GM12891 (cell line): ENCODE results near the gene WDHD1.

ENCODE experiments used
- DNase-seq: peaks from one replicate; pipeline ENCODE4 v3.0.0; 2011; ENCODE audit warnings: low spot score; ENCODE audit not compliant: insufficient read length
- FAIRE-seq: peaks from 2 replicates; lab custom pipeline; 2011; peaks lifted over from hg19 to GRCh38; lab: Jason Lieb, UNC
- PAX5 ChIP-seq: IDR thresholded peaks from 2 replicates; pipeline ENCODE4 v1.6.1; 2011; ENCODE audit warnings: low read length, moderate library complexity, mild to moderate bottlenecking; ENCODE audit not compliant: insufficient read depth, severe bottlenecking
- POLR2A ChIP-seq: IDR thresholded peaks from 2 replicates; pipeline ENCODE4 v1.6.1; 2011; ENCODE audit warnings: low read depth, low read length, control low read depth
- POLR2AphosphoS5 ChIP-seq: IDR thresholded peaks from 2 replicates; pipeline ENCODE4 v1.6.1; 2011; ENCODE audit warnings: low read depth, low read length, control low read depth
- POU2F2 ChIP-seq: IDR thresholded peaks from 2 replicates; pipeline ENCODE4 v1.6.1; 2011; ENCODE audit warnings: low read depth, mild to moderate bottlenecking, control low read depth, low read length, moderate library complexity
- SPI1 ChIP-seq: IDR thresholded peaks from 2 replicates; pipeline ENCODE4 v1.6.1; 2011; ENCODE audit warnings: low read depth, low read length, control low read depth
- TAF1 ChIP-seq: IDR thresholded peaks from 2 replicates; pipeline ENCODE4 v1.6.1; 2011; ENCODE audit warnings: low read depth, low read length, control low read depth

WDHD1 gene

GRCh38 chr14:54894995-54895394, 131.9 kb downstream of the WDHD1 start:
- FAIRE-seq (no peak), DNase-seq (no peak)
- TF ChIP-seq POU2F2 (no peak), SPI1 (no peak), PAX5 (no peak), POLR2A (no peak), POLR2AphosphoS5 (no peak), TAF1 (no peak)

GRCh38 chr14:54893151-54893760, 133.6 kb downstream of the WDHD1 start:
- TF ChIP-seq PAX5 = no peak
- no peak for TF ChIP-seq SPI1
- TF ChIP-seq POU2F2 = no peak
- no peak for TF ChIP-seq POLR2A
- no peak for TF ChIP-seq POLR2AphosphoS5
- TF ChIP-seq TAF1 = no peak
- no peak for DNase-seq
- FAIRE-seq = peak; percentile 40

DNA sequence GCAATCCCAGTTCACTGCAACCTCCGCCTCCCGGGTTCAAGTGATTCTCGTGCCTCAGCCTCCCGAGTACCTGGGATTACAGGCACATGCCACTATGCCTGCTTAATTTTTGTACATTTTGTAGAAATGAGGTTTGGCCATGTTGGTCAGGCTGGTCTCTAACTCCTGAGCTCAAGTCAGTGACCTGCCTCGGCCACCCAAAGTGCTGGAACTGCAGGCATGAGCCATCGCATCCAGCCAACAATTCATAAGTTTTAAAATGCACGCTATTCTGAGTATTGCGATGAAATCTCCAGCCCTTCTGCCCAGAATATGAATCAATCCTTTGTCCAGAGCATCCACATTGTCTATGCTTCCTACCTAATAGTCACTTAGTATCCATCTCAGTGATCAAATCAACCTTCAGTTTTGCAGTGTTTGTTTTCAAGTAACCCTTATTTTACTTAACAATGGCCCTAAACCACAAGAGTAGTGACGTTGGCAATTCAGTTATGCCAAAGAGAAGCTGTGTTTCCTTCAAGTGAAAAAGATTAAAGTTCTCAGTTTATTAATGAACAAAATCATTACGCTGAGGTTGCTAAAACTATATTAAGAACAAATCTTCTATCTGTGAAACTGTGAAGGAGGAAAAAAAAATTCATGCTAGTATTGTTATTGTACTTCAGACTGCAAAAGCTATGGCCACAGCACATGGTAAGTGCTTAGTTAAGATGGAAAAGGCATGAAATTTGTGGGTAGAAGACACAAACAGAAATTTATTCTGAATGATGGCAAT, 135.2 kb downstream of the WDHD1 start:
- TF ChIP-seq SPI1 (no peak), POLR2A (no peak), PAX5 (no peak), POLR2AphosphoS5 (no peak), POU2F2 (no peak), TAF1 (no peak)
- DNase-seq (no peak), FAIRE-seq (peak; percentile 78)

DNA sequence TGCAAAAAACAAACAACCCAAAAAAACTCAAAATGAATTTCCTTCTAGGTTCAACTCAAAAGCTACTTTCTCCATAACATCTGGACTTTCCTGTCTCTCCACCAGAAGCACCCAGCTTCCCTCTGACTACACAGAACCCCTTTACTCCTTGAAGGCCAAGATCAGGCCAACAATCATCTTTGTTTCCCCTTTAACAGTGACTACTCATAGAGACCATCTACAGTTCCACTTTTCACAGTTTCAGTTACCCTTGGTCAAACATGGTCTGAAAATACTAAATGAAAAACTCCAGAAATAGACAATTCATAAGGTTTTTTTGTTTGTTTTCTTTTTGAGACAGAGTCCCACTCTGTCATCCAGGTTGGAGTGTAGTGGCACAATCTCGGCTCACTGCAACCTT, 136.1 kb downstream of the WDHD1 start:
- FAIRE-seq = peak; percentile 89
- DNase-seq = no peak
- TF ChIP-seq POLR2AphosphoS5 (no peak), SPI1 (peak; percentile 87), POU2F2 (no peak), PAX5 (no peak), POLR2A (no peak)

DNA sequence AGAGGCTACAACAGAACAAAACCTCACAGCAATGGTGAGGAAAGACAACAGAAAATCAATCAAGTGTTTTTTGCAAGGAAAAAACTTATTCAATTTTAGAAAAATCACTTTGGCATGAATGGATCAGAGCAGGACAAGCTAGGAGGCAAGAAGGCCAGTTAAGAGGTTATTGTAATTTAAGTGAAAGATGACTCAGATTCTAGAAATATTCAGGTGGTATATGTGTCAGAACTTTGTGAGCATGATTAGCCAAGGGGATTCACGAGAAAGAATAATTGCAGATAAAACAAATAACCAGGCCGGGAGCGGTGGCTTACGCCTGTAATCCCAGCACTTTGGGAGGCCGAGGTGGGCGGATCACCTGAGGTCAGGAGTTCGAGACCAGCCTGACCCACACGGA, 137.0 kb downstream of the WDHD1 start:
- DNase-seq (no peak), FAIRE-seq (no peak)
- no peak for TF ChIP-seq POLR2A
- TF ChIP-seq TAF1 = no peak
- TF ChIP-seq POLR2AphosphoS5 = no peak
- no peak for TF ChIP-seq PAX5
- TF ChIP-seq SPI1 = no peak
- TF ChIP-seq POU2F2 = no peak
